ENCODE measurements around the gene GPM6B.

DNA sequence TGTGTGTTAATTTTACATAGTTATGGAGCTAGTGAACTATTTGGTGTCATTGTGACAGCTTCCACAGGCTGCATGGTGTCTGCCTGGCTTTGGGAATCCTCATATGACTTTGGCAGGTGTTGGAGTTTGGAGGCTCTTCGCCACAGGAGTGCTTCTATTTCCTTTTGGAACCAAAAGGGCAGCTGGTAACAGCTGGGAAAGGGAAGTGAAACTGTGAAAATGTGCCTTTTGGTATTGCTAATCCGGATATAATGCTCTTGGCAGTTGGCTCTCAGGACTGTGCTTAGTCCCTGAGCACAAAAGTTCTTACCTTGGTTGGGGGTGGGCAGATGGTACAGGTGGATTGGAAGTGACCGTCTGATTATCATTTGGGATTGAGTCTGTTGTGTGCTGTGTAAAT is 64.2 kb downstream of the GPM6B start:
- TF ChIP-seq FOXK2 (IDR thresholded peaks at IDR 0.05) (no peak), FOXM1 (IDR thresholded peaks at IDR 0.05; ENCODE audit: borderline replicate concordance) (no peak), FOXA1 (IDR thresholded peaks at IDR 0.05) (no peak), ARNT (IDR thresholded peaks at IDR 0.05) (no peak), CTBP1 (IDR thresholded peaks at IDR 0.05; ENCODE audit: borderline replicate concordance) (no peak)
